ENCODE measurements around the gene SSTR4.

Gene SSTR4

DNA sequence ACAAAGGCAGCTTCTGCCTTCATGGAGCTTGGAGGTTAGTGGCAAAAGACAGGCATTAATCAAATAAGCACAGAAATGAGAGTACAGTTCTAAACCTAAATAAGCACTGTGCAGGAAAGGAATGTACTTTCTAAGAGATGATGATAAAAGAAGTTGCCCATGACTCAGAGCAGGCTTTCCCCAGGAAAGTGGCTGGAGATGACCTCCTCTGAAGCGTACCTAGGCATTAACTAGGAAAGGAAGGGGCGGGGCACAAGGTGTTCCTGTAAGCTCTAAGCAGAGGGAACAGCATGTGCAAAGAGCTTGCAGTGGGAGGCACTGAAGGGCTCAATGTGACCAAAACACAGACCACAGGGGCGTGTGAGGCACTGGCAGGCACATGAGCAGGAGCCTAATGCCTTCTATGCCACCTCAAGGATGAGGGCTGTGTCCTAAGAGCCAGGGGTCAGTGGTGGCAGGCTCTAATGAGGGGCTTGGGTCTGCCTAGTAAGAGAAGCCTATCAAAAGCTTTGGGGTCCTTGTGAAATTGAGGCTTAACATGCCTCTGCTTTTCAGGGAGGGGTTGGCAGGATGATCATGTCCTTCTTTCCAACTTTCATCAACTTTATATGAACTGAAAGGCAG lies 4.9 kb downstream of the SSTR4 start:
- DNase-seq (ENCODE audit: low read depth in 3 of 3, low spot score in 1 of 3), result no peak

DNA sequence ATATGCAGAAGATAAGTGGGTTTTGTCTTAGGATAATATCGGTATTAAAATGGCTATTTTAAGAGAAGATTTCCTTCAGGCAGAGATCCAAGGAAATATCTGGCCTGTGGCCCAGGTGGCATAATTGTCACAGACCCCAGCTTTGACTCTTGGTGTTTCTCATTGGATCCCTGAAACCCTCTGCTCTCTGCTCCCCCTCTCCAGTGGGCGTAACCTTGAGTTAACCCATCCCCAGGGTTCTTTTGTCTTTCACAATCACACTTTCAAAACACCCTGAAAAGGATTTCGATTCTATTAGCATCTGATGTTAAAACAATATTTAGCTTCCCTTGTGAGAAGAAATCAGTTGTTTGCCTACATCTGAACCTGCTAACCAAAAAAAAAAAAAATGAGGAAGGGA lies 7.2 kb downstream of the SSTR4 start:
- DNase-seq (ENCODE audit: low read depth in 3 of 3, low spot score in 1 of 3), result no peak

- no peak for DNase-seq (ENCODE audit: low read depth in 3 of 3, low spot score in 1 of 3)
Measured at GRCh38 chr20:23043376-23043775, 8.3 kb downstream of the SSTR4 start.

DNA sequence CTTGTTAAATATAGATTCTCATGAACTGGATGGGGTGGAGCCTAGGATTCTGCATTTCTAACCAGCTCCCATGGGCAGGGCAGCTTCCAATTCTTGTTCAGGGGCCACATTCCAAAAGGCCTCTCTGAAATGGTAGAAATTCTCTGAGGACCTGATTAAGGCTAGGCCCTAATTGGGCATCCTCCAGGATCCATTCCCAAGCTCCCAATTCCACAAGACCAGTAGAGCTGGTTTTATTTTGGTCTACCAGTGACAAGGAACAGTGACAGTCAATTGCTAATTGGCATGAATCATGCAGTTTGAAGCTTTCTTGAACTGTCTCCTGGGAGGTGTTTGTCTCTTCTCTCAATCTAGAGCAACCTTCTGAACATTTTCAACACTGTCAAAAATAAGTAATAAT lies 11.3 kb downstream of the SSTR4 start:
- no peak for DNase-seq (ENCODE audit: low read depth in 3 of 3, low spot score in 1 of 3)

DNA sequence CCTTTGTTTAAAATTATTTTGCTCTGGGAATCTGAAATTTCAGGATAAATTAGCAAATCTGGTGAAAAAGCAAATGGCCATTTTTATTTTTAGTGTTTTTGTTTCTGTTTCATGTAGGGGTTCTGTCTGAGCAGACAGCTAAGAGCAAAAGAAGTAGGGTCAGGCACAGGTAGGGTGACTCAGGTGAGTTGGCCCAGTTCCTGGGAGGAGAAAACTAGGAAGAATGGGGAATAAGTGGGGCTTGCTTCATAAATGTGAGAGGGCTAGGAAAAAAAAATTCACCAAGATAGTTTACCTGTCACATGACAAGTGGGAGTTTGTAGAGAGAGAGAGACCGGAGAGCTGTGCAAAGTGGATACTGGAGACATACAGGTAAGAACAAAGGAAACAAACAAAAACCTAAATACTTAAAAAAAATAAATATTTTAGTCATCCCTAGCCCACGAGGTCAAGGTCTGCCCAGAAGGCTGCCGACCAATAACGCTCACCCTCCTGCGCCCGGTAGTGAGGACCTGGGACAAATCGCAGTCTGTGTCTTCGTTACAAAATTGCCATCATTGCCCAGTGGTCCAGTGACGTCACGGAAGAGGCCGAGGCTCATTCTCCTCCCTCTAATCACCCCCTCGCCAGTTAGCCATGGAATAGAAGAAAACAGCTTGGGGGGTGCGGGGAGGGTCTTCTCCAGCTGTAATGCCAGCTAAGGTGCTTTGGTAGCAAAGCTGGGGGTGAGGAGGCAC lies 12.1 kb downstream of the SSTR4 start:
- DNase-seq (ENCODE audit: low read depth in 3 of 3, low spot score in 1 of 3), result no peak

DNA sequence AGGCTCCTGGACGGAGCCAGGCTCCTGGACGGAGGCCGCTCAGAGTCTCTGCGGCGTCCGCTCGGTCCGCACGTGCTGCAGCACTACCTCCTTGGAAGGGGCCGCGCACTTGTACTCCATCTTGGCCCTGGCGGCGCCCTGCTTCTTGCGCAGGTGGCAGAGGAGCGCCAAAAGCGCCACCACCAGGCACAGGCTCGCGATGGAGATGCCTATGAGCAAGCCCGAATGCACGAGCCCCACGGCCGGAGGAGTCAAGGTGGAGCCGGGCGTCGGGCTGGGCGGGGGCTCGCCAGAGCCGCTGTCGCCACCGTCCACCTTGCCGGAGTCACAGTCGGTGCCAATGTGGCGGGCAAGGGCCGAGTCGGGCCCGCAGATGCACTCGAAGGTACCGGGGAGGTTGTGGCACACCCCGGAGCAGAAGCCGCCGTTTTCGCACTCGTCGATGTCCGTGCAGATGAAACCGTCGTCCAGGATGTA lies 12.7 kb downstream of the SSTR4 start:
- DNase-seq (ENCODE audit: low read depth in 3 of 3, low spot score in 1 of 3), result no peak

GRCh38 chr20:23048283-23049200 lies 13.4 kb downstream of the SSTR4 start:
- DNase-seq (ENCODE audit: low read depth in 3 of 3, low spot score in 1 of 3), result no peak

DNA sequence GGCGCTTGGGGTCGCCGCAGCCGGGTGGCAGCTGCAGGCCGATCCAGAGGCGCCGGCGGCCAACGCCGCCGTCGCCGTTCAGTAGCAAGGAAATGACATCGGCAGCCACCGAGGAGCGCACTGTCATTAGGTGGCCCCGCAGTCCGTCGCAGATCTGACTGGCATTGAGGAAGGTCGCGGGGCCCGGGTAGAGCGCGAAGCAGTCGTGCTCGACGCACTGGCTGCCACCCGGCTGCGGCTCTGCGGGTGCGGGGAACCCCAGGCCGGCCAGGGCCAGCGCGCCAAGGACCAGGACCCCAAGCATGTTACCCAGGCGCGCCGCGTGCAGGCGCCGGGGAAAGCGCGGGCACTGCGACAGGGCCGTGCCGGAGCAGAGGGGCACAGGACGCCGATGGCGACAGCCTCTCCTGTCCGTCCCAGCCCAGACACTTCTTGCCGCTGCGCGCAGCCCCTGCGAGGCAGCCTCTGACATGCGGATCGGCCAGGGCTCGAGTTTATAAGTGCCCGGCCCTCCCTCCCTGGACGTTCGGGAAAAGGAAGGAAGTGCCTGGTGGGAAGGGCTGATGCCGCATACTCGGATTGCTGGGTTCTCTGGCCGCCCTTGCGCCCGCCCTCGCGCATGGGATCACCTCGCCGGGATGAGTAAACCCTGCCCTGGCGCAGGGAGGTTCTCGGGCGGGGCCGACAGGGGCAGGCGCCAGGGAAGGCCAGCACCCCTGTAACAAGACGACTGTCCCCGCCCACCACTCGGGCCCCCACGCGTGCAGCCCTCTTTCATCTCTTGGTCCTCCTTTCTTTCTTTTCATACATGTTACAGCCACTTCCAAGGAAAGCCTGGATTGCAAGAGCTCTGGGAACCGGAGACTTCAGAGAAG lies 14.3 kb downstream of the SSTR4 start, which contains the start of gene THBD:
TSS of gene THBD (minus strand) at position 472 of the 875 bp plus-strand sequence. CDS start at position 304, 168 bp downstream.
- no peak for DNase-seq (ENCODE audit: low read depth in 3 of 3, low spot score in 1 of 3)

GRCh38 chr20:23050076-23050838 lies 15.1 kb downstream of the SSTR4 start:
- DNase-seq (ENCODE audit: low read depth in 3 of 3, low spot score in 1 of 3), result no peak

- DNase-seq (ENCODE audit: low read depth in 3 of 3, low spot score in 1 of 3), result no peak
Measured at GRCh38 chr20:23050847-23051627, 15.9 kb downstream of the SSTR4 start.

- no peak for DNase-seq (ENCODE audit: low read depth in 3 of 3, low spot score in 1 of 3)
Measured at GRCh38 chr20:23052904-23053303, 17.8 kb downstream of the SSTR4 start.

GRCh38 chr20:23058240-23058639 lies 23.1 kb downstream of the SSTR4 start:
- DNase-seq (ENCODE audit: low read depth in 3 of 3, low spot score in 1 of 3), result no peak

- DNase-seq (ENCODE audit: low read depth in 3 of 3, low spot score in 1 of 3), result no peak
Measured at GRCh38 chr20:23059001-23059400, 23.9 kb downstream of the SSTR4 start.

DNA sequence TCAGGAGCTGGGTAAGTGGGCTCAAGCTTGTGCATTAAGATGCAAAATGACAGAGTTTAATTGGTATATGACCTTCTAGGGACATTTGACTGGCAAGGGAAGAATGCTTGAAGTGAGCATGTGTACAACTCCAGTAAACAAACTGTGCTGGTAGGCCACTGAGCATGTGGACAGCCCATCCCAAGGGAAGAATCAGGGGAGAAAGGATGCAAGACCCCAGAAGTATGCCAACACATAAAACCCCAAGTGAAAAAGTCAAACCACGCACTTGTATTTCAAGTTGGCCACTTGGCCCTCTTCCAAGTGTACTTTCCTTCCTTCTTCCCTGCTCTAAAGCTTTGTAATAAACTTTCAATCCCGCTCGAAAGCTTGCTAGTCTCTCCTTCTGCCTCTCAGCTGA lies 24.7 kb downstream of the SSTR4 start:
- no peak for DNase-seq (ENCODE audit: low read depth in 3 of 3, low spot score in 1 of 3)

- DNase-seq (ENCODE audit: low read depth in 3 of 3, low spot score in 1 of 3), result no peak
Measured at GRCh38 chr20:23060629-23061028, 25.5 kb downstream of the SSTR4 start.

DNA sequence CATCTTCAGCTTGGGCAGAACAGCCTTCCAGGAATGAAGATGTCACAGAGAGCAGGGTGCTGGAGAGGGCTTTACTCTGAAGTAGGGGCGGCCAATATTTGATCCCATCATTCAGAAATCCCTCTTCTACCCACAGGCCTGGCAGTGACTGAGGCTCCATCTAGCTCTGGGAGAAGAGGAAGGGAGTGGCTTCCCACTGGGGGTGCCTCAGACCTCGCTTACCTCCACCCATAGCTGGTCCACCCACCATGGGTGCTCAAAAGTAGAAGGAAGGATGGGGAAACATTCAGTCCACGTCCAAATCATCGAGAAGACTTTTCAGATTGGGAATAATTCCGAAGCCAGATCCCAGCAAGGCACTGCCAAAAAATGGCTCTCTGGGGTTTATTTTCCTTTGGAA lies 26.1 kb downstream of the SSTR4 start:
- no peak for DNase-seq (ENCODE audit: low read depth in 3 of 3, low spot score in 1 of 3)

- DNase-seq (ENCODE audit: low read depth in 3 of 3, low spot score in 1 of 3), result no peak
Measured at GRCh38 chr20:23061734-23062561, 26.8 kb downstream of the SSTR4 start.

DNA sequence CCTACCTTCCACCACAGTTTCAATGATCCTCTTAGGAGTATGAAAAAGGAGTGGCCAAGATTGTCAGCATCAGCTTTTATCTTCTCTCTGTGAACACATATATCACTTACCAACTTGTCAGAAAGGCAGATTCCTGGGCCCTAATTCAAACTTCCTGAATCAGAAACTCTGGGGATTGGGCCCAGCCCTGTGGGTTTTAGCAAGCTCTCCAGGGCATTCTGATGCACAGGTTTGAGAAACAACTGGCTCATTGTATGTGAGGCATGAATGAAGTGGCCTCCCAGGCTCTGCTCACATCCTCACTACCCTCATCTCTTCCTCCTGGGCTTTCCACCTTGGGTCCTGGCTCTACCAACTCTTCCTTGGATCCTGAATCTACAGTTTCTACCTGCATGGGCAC lies 27.5 kb downstream of the SSTR4 start:
- no peak for DNase-seq (ENCODE audit: low read depth in 3 of 3, low spot score in 1 of 3)
